Skin epidermis (tissue), 12 donors: Measurements from ENCODE around the gene SP3.

ENCODE experiments used
- H3K27ac ChIP-seq, 21 experiments: fragments of 200-600 bp; sonication (generic) in 11 of 21; one replicate each; pipeline ENCODE4 v1.5.0; 2020; ENCODE audit warnings: mild to moderate bottlenecking in 3 of 21, inconsistent platforms in 2 of 21, moderate library complexity in 2 of 21
- H3K4me3 ChIP-seq, 7 experiments: fragments of 200-600 bp; sonication (generic) in 2 of 7; one replicate each; pipeline ENCODE4 v1.5.0; 2020; ENCODE audit warnings: inconsistent platforms in 2 of 7, mild to moderate bottlenecking in 2 of 7, moderate library complexity in 1 of 7

Gene SP3

DNA sequence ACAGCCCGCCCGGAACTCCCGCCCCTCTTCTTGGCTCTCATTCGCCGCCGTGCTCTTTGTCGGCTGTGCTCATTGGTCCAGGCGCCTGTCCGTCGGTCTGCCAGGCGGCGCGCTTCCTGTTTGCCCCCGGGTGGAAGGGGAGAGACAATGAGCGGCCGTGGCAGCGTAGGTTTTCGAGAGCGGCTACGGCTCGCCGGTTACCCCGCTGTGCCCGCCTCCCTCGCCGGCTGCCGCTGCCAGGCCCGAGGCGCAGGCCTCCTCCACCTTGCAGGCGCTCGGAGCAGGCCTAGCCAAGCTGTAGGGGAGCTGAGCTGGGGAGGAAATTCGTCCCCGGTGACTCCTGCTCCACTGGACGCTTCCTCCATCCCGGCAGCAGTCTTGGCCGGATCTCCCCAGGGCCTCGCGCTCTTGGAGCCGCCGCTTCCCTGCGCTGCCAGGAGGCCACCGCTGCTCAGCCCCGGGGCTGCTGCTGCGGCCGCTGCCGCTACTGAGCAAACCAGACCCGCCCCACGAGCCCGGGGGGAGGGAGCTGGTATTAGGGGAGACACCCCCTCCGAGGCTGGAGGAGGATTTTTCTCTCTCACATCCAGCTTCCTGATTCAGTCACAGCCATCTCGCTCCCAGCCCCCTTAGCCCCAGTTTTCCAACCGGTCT is at the start of gene SP3:
Gene SP3 (minus strand): TSS at position 2 of the 654 bp plus-strand sequence. CDS start 202 bp downstream, outside the sequence.
- H3K27ac ChIP-seq, result peak within 1 kb of the TSS; percentile 95 to 100 (median 100)
- peak within 1 kb of the TSS; percentile 63 to 99 (median 90) for H3K4me3 ChIP-seq

DNA sequence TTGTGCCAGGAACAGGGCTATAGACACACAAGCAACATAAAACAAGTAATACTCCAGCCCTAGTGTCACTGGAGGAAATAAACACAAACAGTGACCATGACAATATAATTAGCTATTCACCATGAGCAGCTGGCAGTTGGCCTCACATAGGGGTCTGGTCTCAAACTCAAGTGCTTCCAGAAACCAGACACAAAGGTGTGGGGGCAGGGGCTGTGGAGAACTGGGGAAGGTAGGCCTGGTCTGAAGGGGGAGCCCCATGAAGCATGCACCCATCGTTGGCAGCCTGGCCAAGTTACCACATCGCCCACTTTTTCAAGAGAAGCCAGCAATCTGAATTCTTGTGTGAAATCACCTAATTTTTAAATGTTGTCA is 49.5 kb upstream of the SP3 start:
- H3K4me3 ChIP-seq, result no peak overlapping the region
- peak overlapping the region in 9 of 21 experiments; percentile 1 to 97 (median 25) for H3K27ac ChIP-seq

DNA sequence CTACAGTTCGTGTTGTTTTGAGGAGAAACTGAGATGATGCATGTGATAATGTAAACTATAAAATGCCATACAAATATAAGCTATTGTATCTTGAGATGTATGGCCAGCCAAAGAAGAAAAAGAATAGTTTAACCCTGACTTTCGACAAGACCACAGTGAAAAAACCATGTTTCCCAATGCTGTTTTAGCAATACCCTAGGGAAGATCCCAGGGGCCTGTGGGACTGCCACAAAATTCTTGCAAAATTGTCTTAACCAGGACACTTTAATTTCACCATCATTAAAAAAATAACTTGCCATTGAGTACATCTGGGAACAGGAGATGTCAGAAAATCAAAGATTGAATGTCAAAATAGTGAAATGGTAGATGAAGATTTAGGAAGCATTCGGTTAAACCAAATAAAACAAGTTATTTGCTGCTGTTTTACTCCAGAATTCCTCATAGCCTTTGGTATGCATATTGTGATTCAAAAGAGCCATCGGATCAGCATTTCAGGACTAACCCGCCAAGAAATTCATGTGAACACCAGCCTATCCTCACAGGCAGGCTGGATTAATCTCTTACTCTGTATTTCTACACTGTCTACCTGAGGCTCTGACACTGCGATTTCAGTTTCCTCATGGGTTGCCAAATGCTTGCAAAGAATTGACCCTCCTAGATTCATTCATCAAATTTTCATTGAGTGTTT is 49.0 kb upstream of the SP3 start:
- no peak overlapping the region for H3K4me3 ChIP-seq
- H3K27ac ChIP-seq, result peak overlapping the region in 13 of 21 experiments; percentile 15 to 97 (median 90)

DNA sequence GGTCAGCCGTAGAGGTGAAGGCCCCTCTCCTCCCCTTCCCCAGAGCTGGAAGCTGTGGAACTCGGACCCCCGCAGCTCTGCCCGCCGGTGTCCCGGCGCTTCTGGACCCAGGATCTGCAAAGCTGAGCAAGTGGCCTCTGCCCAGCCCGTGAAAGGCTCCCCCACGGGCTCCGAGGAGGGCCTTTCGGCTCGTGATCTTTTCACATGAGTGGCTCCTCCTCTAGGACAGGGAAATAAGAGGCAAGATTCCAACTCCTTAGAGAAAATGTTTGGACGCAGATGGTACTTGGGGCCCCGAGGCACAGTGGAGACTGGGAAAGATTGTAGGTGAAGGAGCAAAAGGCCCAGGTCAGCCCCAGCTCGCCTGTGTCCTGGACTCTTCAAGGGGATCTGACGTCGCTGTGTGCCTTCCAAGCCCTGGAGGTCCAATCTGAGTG is 48.2 kb upstream of the SP3 start:
- Histone ChIP-seq H3K4me3 (peak overlapping the region; percentile 29 to 55 (median 35)), H3K27ac (peak overlapping the region; percentile 77 to 97 (median 89))

DNA sequence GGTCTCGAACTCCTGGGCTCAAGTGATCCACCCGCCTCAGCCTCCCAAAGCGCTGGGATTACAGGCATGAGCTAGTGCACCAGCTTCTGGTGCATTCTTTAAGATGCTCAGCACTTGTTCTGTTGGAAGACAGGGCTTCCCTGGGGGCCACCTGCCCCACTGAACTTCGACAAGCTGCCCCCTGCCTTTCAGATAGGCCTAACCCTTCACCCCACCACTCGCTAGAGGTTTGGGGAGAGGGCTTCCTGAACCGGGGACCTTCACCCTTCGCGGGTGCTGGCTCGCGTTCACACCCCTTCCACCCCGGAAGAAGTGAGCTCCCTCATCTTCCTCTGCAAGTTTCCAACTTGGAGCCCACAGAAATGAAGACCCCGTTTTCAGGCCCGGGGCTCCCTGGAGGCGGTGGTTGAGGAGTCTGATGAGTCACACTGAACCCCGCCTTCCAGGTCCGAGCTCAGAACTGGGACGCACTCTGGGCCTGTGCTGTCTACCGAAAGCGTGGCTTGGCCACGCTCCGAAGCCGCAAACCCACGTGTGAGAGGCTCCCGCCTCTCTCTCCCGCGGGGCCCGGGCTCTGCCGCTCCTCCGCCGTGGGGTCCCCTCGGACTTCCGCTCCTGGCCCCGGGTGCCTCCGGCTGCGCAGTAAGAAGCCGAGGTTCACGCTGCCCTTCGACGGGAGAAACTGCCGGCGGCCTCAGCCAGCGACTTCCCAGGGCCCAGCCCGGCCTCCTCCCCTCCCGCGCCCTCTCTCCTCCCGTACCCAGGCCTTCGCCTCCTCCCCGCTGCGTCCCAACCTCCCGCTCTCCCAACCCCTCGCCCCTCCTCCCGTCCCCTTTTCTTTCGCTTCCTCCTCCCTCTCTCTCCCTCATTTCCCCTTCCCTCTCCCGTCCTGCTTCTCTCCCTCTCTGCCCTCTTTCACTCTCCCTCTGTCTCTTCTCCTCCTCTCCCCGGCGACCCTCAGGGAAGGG is 47.5 kb upstream of the SP3 start:
- Histone ChIP-seq H3K4me3 (peak overlapping the region; percentile 29 to 55 (median 35)), H3K27ac (peak overlapping the region; percentile 77 to 97 (median 89))

DNA sequence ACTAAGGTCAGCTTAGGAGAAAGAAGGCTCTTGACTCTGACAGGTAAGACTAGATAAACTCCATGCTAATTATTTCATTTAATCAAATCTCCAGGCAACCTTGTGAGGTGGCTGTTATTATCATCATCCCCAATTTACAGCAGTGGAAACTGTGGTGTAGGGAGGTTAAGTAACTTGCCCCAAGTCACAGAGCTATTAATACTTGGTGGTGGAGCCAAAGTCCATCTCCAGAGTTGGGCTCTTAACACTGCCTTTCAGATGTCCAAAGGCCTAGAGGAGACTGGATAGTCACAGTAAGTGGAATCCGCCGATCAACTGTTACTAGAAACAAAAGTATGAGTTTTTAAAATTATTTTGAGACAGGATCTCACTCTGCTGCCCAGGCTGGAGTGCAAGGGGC is 46.6 kb upstream of the SP3 start:
- Histone ChIP-seq H3K27ac (peak overlapping the region in 3 of 21 experiments; percentile 82 to 94 (median 89)), H3K4me3 (peak overlapping the region in 1 of 7 experiments; percentile 55)

DNA sequence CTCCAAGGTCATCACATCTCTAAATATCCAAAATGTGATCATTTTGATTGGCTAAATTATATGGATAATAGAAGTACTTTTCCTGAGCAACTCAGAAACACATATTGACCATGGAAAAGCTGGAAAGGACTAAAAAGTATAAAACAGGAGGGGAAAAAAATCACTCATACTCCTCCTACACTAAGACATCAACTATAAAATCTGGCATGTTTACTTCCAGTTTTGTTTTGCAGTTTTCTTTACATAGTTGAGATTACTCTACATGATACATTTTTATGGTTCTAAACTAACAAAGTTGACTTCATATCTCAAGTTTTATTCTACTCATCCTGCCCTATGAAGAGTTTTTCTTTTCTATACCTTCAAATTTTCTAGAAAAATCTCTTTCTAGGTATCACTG is 46.0 kb upstream of the SP3 start:
- Histone ChIP-seq H3K4me3 (no peak overlapping the region), H3K27ac (no peak overlapping the region)

DNA sequence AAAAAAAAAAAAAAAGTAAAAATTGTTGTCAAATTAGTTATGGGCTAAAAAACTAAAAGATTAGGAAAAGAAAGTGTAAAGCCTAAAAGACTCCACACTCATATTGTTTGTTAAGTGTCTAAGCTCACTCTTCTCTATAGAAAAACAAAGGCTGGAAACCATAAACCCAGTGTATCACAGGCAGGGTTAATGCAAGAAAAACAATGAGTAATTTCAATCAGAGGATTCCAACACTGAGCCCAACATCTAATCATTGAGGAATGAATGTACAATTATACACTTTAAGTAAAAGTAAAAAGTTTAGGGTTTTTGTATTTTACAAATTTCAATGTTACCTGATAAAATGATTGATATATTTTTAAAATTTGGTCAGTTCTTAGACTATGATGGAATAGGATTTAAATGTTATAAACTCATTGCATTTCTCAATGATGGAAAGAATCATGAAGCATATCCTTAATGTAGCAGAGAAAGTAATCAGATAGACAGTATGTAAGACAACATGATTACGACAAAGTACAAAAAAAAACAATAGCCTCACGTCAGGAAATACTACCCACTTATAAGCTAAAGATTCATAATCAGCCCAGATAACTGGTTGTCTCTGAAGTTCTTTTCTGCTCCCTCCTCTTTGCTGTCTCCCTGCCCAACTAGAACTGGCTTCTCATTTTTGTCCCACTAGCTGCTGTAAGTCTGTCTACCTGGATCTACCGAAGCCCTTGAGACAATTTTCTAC is 44.5 kb upstream of the SP3 start:
- H3K27ac ChIP-seq, result no peak overlapping the region

DNA sequence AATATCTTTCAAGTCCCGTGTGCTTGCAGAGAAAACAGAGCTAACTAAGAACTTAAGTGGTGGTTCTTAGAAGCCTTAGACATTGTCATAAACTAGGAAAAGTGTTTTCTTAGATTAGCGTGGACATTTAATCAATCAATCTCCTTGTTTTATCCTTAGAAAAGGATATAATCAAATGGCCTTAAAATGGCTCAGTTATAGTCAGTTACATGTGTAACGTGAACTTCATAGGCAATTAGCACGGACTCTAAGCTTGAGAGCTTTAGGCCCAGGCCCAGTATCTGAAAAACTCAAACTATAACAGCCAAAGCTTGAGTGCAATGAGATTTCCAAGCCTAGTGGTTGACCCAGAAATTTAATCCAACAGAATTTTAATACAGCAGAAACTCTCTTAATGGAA is 43.5 kb upstream of the SP3 start:
- no peak overlapping the region for H3K4me3 ChIP-seq
- H3K27ac ChIP-seq, result no peak overlapping the region

More for the DNA sequence above, 44.5 kb upstream of the SP3 start:
- no peak overlapping the region for H3K4me3 ChIP-seq

DNA sequence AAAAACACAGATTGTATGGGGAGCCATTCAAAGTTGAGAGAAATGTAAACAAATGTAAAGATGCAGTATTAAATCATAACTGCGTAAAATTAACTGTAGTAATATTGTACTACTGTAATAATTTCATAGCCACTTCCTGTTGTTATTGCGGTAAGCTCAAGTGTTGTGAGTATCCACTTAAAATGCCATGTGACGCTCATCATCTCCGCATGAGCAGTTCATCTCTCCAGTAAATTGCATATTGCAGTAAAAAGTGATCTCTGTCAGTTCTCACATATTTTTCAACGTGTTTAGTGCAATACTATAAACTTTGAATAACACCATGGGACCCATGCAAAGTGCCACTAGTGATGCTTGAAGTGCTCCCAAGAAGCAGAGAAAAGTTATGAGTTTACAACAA is 41.8 kb upstream of the SP3 start:
- Histone ChIP-seq H3K27ac (no peak overlapping the region), H3K4me3 (no peak overlapping the region)

DNA sequence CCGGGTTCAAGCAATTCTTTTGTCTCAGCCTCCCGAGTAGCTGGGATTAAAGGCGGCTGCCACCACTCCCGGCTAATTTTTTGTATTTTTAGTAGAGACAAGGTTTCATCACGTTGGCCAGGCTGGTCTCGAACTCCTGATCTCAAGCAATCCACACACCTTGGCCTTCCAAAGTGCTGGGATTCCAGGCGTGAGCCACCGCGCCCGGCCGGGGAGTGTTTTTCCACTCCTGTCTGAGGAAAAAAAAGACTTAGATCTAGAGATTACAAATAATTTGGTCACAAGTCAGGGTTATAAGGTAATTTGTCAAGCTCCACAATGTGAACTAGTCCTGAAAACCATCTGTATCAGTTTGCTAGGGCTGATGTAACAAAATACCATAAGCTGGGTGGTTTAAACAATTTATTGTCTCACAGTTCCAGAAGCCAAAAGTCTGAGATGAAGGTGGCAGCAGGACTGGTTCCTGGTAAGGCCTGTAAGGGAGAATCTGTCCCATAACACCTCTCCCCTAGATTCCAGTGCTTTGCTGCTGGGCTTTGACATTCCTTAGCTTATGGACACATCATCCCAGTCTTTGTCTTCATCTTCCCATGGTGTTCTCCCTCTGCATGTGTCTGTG is 40.7 kb upstream of the SP3 start:
- Histone ChIP-seq H3K27ac (no peak overlapping the region), H3K4me3 (no peak overlapping the region)

DNA sequence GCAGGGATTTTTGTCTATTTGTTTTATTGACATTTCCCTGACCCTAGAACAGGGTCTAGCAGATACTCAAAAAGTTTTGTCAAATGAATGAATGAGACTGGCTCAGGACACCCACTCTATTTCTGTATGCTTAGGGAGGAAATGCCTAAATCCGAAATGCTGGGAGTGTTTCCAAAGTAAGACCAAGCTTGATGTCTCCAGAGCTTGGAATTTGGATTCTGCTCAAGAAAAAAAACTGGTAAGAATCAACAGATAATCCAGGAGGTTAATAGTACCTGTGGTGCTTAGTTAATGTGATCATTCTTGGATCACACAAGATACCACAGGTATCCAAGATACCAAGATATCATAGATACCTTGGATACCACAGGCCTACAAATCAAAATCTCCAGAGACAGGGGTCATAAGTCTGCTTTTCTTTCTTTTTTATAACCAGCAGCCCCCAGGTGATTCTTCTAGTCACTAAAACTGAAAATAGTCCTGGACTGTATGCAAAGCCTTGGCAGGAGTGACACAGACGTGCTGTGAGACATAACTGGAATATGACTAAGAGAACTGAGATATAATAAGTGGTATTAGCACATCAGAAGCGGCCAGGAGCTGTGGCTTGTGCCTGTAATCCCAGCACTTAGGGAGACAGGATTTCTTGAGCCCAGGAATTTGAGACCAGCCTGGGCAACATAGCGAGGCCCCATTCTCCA is 39.9 kb upstream of the SP3 start:
- no peak overlapping the region for H3K4me3 ChIP-seq
- H3K27ac ChIP-seq, result no peak overlapping the region

DNA sequence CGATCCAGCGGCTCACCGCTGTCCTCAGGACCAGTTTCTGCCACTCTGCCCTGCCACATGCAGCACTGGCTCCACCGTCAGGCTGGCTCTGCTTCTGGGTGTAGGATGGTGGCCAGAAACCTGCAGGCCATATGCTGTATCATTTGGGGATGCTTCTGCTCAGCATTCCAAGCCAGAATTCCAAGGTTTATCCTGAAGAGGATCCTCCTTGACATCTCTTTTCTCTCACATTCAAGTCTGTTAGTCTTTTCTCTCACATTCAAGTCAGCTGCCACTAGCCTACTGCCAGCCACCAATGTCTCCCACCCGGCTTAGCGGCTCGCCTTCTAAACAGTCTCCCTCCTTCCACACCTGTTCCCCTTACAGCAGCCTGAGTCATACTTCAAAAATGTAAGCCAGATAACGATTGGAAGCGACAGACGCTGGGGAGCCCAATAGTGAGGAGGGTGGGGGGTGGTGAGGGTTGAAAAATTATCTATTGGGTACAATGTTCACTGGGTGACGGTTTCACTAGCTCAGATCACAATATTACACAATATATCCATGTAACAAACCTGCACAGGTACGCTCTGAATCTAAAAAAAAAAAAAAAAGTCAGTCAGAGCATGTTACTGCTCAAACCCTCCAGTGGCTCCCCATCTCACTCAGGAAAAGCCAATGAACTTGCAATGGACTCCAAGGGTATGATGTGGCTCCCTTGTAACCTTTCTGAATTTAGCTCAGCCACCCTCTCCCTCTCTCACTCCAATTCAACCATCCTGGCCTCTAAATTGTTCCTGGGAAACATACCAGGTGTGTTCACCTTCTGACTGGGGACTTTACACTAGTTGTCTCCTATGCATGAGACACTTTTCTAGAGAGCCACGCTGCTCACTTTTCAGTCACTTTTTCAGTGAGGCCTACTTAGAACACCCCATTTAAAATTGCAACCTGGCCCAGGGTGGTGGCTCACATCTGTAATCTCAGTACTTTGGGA is 38.8 kb upstream of the SP3 start:
- no peak overlapping the region for H3K4me3 ChIP-seq
- H3K27ac ChIP-seq, result no peak overlapping the region

DNA sequence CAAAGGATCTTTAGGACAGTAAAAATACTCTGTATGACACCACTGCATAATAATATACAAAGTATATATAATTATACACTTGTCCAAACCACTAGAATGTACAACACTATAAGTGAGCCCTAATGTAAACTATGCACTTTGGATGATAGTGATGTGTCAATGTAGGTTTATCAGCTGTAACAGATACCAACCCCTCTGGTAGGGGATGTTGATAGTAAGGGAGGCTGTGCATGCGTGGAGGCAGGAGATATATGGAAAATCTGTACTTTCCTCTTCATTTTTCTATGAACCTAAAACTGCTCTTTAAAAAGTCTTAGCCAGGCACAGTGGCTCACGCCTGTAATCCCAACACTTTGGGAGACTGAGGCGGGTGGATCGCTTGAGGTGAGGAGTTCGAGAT is 37.5 kb upstream of the SP3 start:
- no peak overlapping the region for H3K4me3 ChIP-seq
- no peak overlapping the region for H3K27ac ChIP-seq

DNA sequence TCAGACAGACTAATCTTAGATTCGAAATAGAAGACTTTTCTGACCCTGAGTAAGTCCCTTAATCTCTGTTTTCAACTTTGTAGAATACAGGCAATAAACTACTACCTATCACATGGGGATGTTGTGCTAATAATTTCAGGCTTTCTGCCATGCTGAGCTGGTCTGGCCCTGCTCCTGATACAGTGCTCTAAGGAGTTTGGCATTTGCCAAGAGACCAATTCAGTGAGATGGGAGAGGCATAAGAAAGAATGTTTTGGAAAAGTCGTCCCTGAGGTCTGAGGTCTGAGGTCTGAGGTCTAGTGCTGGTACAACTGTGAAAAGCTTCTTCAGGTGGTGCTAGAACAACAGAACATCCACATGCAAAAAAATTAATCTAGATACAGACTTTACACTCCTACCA is 35.9 kb upstream of the SP3 start:
- H3K27ac ChIP-seq, result no peak overlapping the region

DNA sequence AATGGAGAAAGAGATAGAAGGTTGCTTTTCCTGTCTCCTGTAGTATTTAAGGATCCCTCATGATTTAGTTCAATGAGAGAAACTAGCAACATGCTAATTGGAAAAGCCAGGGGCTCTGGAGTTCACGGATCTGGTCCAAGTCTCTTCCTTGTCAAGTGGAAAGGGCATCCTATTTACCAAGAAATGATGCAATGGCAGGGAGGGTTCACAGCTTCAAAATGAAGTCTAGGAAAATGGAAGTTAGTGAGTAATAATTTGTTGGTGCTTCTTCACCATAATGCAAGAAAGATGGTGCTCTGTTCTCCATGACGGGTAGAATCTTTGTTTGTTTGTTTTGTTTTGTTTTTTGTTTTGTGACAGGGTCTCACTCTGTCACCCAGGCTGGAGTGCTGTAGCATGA is 34.6 kb upstream of the SP3 start:
- peak overlapping the region in 2 of 21 experiments; percentile 43 to 66 for H3K27ac ChIP-seq
- H3K4me3 ChIP-seq, result no peak overlapping the region

More for the DNA sequence above, 35.9 kb upstream of the SP3 start:
- no peak overlapping the region for H3K4me3 ChIP-seq

DNA sequence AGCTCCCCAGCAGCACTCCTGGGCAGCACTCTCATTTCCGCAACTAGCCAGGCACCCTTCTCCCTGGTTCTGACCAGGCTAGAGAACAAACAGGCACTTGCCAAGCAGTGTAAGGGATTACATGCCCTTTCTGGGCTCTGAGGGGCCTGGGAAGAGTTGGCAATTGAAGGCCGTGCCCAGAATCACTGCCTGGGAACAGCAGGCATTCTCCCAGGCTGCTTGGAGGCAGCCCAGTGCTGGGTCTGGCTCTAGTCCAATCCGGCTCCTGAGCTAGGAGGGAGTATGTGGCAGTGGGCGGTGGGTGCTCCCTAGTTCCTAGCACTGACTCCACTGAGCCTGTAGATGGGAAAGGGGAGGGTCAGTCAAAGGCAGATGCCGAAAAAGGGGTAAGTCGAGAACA is 34.1 kb upstream of the SP3 start:
- H3K4me3 ChIP-seq, result no peak overlapping the region
- H3K27ac ChIP-seq, result peak overlapping the region in 4 of 21 experiments; percentile 9 to 66 (median 49)
